Fibroblast of lung (primary cell): Measurements from ENCODE around the gene OOSP1. TPM values are rescaled to one million over a fixed set of nuclear protein-coding genes. Genes with fewer than 3 reads are reported as not detected.

Source experiments
- DNase-seq, 2 donors: peaks; one replicate each; pipeline versions ENCODE4 v3.0.0 to v3.0.0-alpha.2; 2010; ENCODE audit warnings: low read depth in 2 of 2
- H2AFZ ChIP-seq: 2 replicates; pipeline ENCODE4 v1.5.1; 2012; ENCODE audit warnings: low read length, control low read depth, inconsistent platforms
- H3K27ac ChIP-seq: 2 replicates; pipeline ENCODE4 v1.5.1; 2011; ENCODE audit warnings: low read length, control low read depth; ENCODE audit not compliant: insufficient read depth
- H3K27me3 ChIP-seq: 2 replicates; pipeline ENCODE4 v1.5.1; 2011; ENCODE audit warnings: mild to moderate bottlenecking, low read length; ENCODE audit not compliant: control insufficient read depth, insufficient read depth
- H3K36me3 ChIP-seq: 2 replicates; pipeline ENCODE4 v1.5.1; 2011; ENCODE audit warnings: low read length; ENCODE audit not compliant: control insufficient read depth, insufficient read depth
- H3K4me1 ChIP-seq: 2 replicates; pipeline ENCODE4 v1.5.1; 2011; ENCODE audit warnings: low read length; ENCODE audit not compliant: control insufficient read depth, insufficient read depth; ENCODE audit errors: extremely low read depth
- H3K4me2 ChIP-seq: 2 replicates; pipeline ENCODE4 v1.5.1; 2011; ENCODE audit warnings: low read length, control low read depth; ENCODE audit not compliant: insufficient read depth; ENCODE audit errors: extremely low read depth
- H3K4me3 ChIP-seq, 4 experiments: fragments of 200-600 bp in 1 of 4; sonication (generic) in 1 of 4; replicated peaks in 1 of 4; 2 replicates each; pipeline ENCODE4 v1.5.1; 2011 to 2016; ENCODE audit warnings: low read length in 4 of 4, low read depth in 3 of 4, mild to moderate bottlenecking in 3 of 4, control low read depth in 2 of 4, inconsistent platforms in 1 of 4, mixed read lengths in 1 of 4; ENCODE audit not compliant: insufficient read depth in 1 of 4; ENCODE audit errors: control extremely low read depth in 1 of 4
- H3K79me2 ChIP-seq: 2 replicates; pipeline ENCODE4 v1.5.1; 2012; ENCODE audit warnings: mild to moderate bottlenecking, low read length, inconsistent platforms; ENCODE audit not compliant: control insufficient read depth, insufficient read depth
- H3K9ac ChIP-seq: 2 replicates; pipeline ENCODE4 v1.5.1; 2011; ENCODE audit warnings: mild to moderate bottlenecking, low read length, control low read depth; ENCODE audit not compliant: insufficient read depth
- H3K9me3 ChIP-seq: 2 replicates; pipeline ENCODE4 v1.5.1; 2012; ENCODE audit warnings: low read depth, low read length; ENCODE audit not compliant: control insufficient read depth, insufficient read depth
- H4K20me1 ChIP-seq: 2 replicates; pipeline ENCODE4 v1.5.1; 2011; ENCODE audit warnings: low read length; ENCODE audit not compliant: control insufficient read depth, insufficient read depth; ENCODE audit errors: extremely low read depth
- CTCF ChIP-seq, 2 donors: IDR thresholded peaks in 1 of 2; conservative IDR thresholded peaks in 1 of 2; 1 replicate in 1 of 2; 2 replicates in 1 of 2; pipeline ENCODE4 v1.5.1; 2011 to 2012; ENCODE audit warnings: low read length in 2 of 2, control low read depth in 1 of 2, inconsistent platforms in 1 of 2, low read depth in 1 of 2, mild to moderate bottlenecking in 1 of 2
- EZH2 ChIP-seq: IDR thresholded peaks from 2 replicates; pipeline ENCODE4 v1.5.1; 2012; ENCODE audit warnings: low read length, control low read depth, mild to moderate bottlenecking; ENCODE audit errors: missing control alignments
- polyA plus RNA-seq, 2 donors: library from polyadenylated mRNA; depleted of rRNA in 1 of 2; stranded (reverse) in 1 of 2; unstranded in 1 of 2; fragments of >200 nt; gene quantifications; 2 replicates each; pipeline ENCODE4 v1.2.1, GENCODE V29; 2011 to 2012; ENCODE audit warnings: missing spikeins in 1 of 2
- total RNA-seq: library from RNA; depleted of rRNA; stranded (reverse); fragments of >200 nt; gene quantifications from 2 replicates; pipeline ENCODE4 v1.2.1, GENCODE V29; 2014

The OOSP1 gene
- total and polyA plus RNA-seq, 2 donors (not counting 1 experiment from before 2014, with no cell fraction given): not detected

DNA sequence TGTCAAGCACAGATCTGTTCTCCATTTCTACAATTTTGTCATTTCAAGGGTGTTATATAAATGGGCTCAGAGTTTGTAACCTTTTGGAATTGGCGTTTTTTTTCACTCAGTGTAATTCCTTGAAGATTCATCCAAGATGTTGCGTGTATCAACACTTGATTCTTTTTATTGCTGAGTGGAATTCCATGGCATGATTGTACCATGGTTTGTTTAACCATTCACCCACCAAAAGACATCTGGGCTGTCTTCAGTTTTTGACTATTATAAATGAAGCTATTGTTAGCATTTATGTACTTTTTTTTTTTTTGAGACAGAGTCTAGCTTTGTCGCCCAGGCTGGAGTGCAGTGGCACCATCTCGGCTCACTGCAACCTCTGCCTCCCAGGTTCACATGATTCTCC is 2.9 kb downstream of the OOSP1 start:
- TF ChIP-seq CTCF (conservative IDR thresholded peaks at IDR 0.05 in 1 of 2, IDR thresholded peaks at IDR 0.05 in 1 of 2; ENCODE audit: low read depth in 1 of 2, low read length in 2 of 2) (no peak), EZH2 (no peak)
- Histone ChIP-seq H3K36me3 (no peaks in the 10 kb centered on the region), H3K4me1 (no peaks in the 10 kb centered on the region), H4K20me1 (no peaks in the 10 kb centered on the region), H3K4me3 (no peak overlapping the region), H2AFZ (no peak overlapping the region), H3K9me3 (no peaks in the 10 kb centered on the region), H3K9ac (no peak overlapping the region), H3K79me2 (no peaks in the 10 kb centered on the region), H3K27me3 (no peaks in the 10 kb centered on the region), H3K27ac (no peak overlapping the region), H3K4me2 (no peak overlapping the region)
- no peak for DNase-seq

DNA sequence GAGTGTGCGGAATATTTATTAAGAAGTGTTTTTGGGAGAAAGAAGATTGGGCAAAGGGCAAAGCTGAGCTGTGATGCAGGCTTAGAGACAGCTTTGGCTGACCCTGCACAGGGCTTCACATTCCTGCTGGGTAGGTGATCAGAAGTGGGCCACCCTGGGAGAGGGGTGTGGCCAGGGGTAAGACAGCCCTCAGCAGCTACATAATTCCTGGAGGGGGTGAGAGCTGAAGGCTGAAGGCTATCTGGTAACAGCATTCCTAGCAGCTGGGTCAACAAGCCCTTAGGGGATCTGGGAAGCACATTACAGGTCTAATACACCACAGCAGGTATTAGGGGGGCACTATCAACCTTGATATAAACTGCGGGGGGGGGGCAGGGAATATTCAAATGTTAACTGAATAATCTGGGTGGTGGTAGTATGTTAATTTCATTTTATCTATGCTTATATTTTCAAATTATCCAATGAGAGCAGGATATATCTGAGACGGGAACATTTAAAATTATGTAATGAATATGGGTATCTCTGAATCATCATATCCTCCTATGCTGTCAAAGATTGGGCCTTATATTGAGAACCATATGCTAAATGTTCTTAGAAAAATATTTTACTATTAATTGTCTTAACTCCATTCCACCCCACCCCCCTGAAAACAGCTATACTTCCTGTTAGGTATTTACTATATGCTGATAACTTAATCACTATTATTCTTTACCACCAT is 5.9 kb downstream of the OOSP1 start:
- Histone ChIP-seq H3K79me2 (no peaks in the 10 kb centered on the region), H3K9ac (no peak overlapping the region), H3K27ac (no peak overlapping the region), H2AFZ (no peak overlapping the region), H3K4me3 (no peak overlapping the region), H3K4me2 (no peak overlapping the region), H3K4me1 (no peaks in the 10 kb centered on the region), H3K27me3 (no peaks in the 10 kb centered on the region), H3K36me3 (no peaks in the 10 kb centered on the region), H3K9me3 (no peaks in the 10 kb centered on the region), H4K20me1 (no peaks in the 10 kb centered on the region)
- DNase-seq: no peak
- TF ChIP-seq EZH2 (no peak), CTCF (conservative IDR thresholded peaks at IDR 0.05 in 1 of 2, IDR thresholded peaks at IDR 0.05 in 1 of 2; ENCODE audit: low read depth in 1 of 2, low read length in 2 of 2) (no peak)

DNA sequence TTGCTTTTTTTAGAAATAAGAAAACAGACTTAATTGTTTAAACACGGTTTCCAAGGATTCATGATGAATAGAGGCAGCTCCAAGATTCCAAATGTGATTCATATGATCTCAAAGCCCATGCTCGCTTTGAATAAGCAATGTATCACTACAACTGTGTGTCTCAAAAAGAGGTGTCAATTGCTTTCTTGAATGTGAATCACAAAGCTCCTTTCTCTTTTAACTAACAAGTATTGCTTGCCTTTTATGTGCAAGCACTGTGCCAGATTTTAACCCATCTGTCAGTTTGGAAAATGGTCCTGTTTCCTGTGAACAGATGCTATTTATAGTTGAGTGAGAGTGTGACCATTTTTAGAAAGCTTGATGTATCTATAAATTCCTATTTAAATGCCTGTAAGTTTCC is 6.5 kb downstream of the OOSP1 start:
- Histone ChIP-seq H4K20me1 (no peaks in the 10 kb centered on the region), H3K4me1 (no peaks in the 10 kb centered on the region), H3K9ac (no peak overlapping the region), H3K27me3 (no peaks in the 10 kb centered on the region), H3K27ac (no peak overlapping the region), H3K4me3 (no peak overlapping the region), H3K4me2 (no peak overlapping the region), H3K79me2 (no peaks in the 10 kb centered on the region), H3K36me3 (no peaks in the 10 kb centered on the region), H3K9me3 (no peaks in the 10 kb centered on the region), H2AFZ (no peak overlapping the region)
- no peak for DNase-seq
- no peak for TF ChIP-seq EZH2
- no peak for TF ChIP-seq CTCF (conservative IDR thresholded peaks at IDR 0.05 in 1 of 2, IDR thresholded peaks at IDR 0.05 in 1 of 2; ENCODE audit: low read depth in 1 of 2, low read length in 2 of 2)
